Measurements from ENCODE around the gene PIK3R5.
"Not testable (repeated sequence)": the region's sequence is repeated elsewhere in the genome, so short reads cannot be mapped to it uniquely, and the experiment has no call there.

Gene PIK3R5

GRCh38 chr17:8856869-8857575 is 108.5 kb downstream of the PIK3R5 start:
- no peak overlapping the region for H3K9ac ChIP-seq (ENCODE audit: low read length)
- H3K9me3 ChIP-seq (ENCODE audit: control insufficient read depth, low read depth, low read length) = no peaks in the 10 kb centered on the region
- no peaks in the 10 kb centered on the region for H3K27me3 ChIP-seq (ENCODE audit: control insufficient read depth, insufficient read depth, low read length)
- no peak overlapping the region for H3K27ac ChIP-seq (ENCODE audit: low read length)
- H3K36me3 ChIP-seq (ENCODE audit: control insufficient read depth, low read depth, low read length) = no peaks in the 10 kb centered on the region
- peaks cover 10% of the 10 kb centered on the region for H3K4me1 ChIP-seq (ENCODE audit: control insufficient read depth, low read depth, low read length)
- no peak overlapping the region for H3K4me3 ChIP-seq (ENCODE audit: low read length)

GRCh38 chr17:8856205-8856603 is 109.3 kb downstream of the PIK3R5 start:
- H3K9ac ChIP-seq (ENCODE audit: low read length); H3K27ac ChIP-seq (ENCODE audit: low read length); H3K4me3 ChIP-seq (ENCODE audit: low read length): not testable (repeated sequence)

GRCh38 chr17:8855477-8856204 is 109.9 kb downstream of the PIK3R5 start:
- H3K27ac ChIP-seq (ENCODE audit: low read length) = no peak overlapping the region
- H3K4me1 ChIP-seq (ENCODE audit: control insufficient read depth, low read depth, low read length) = peaks cover 10% of the 10 kb centered on the region
- H3K9me3 ChIP-seq (ENCODE audit: control insufficient read depth, low read depth, low read length) = no peaks in the 10 kb centered on the region
- no peak overlapping the region for H3K4me3 ChIP-seq (ENCODE audit: low read length)
- no peak overlapping the region for H3K9ac ChIP-seq (ENCODE audit: low read length)
- no peaks in the 10 kb centered on the region for H3K27me3 ChIP-seq (ENCODE audit: control insufficient read depth, insufficient read depth, low read length)
- no peaks in the 10 kb centered on the region for H3K36me3 ChIP-seq (ENCODE audit: control insufficient read depth, low read depth, low read length)

More at GRCh38 chr17:8856205-8856603, 109.3 kb downstream of the PIK3R5 start:
- not testable (repeated sequence) for H3K27me3 ChIP-seq (ENCODE audit: control insufficient read depth, insufficient read depth, low read length); H3K36me3 ChIP-seq (ENCODE audit: control insufficient read depth, low read depth, low read length); H3K9me3 ChIP-seq (ENCODE audit: control insufficient read depth, low read depth, low read length)
- H3K4me1 ChIP-seq (ENCODE audit: control insufficient read depth, low read depth, low read length) = peaks cover 10% of the 10 kb centered on the region

GRCh38 chr17:8851600-8851999 is 113.9 kb downstream of the PIK3R5 start:
- Histone ChIP-seq H3K4me3 (ENCODE audit: low read length) (no peak overlapping the region), H3K27ac (ENCODE audit: low read length) (no peak overlapping the region)

GRCh38 chr17:8849311-8850041 is 116.0 kb downstream of the PIK3R5 start:
- H3K27me3 ChIP-seq (ENCODE audit: control insufficient read depth, insufficient read depth, low read length) = no peaks in the 10 kb centered on the region
- H3K4me3 ChIP-seq (ENCODE audit: low read length) = no peak overlapping the region
- no peaks in the 10 kb centered on the region for H3K9me3 ChIP-seq (ENCODE audit: control insufficient read depth, low read depth, low read length)
- H3K27ac ChIP-seq (ENCODE audit: low read length) = no peak overlapping the region
- H3K4me1 ChIP-seq (ENCODE audit: control insufficient read depth, low read depth, low read length) = no peaks in the 10 kb centered on the region
- H3K36me3 ChIP-seq (ENCODE audit: control insufficient read depth, low read depth, low read length) = no peaks in the 10 kb centered on the region
- no peak overlapping the region for H3K9ac ChIP-seq (ENCODE audit: low read length)

More at GRCh38 chr17:8851600-8851999, 113.9 kb downstream of the PIK3R5 start:
- H3K36me3 ChIP-seq (ENCODE audit: control insufficient read depth, low read depth, low read length) = no peaks in the 10 kb centered on the region
- H3K27me3 ChIP-seq (ENCODE audit: control insufficient read depth, insufficient read depth, low read length) = no peaks in the 10 kb centered on the region
- H3K9ac ChIP-seq (ENCODE audit: low read length) = no peak overlapping the region
- H3K9me3 ChIP-seq (ENCODE audit: control insufficient read depth, low read depth, low read length) = no peaks in the 10 kb centered on the region
- peaks cover under 1% of the 10 kb centered on the region for H3K4me1 ChIP-seq (ENCODE audit: control insufficient read depth, low read depth, low read length)

GRCh38 chr17:8847891-8848290 is 117.6 kb downstream of the PIK3R5 start:
- no peaks in the 10 kb centered on the region for H3K4me1 ChIP-seq (ENCODE audit: control insufficient read depth, low read depth, low read length)

GRCh38 chr17:8846768-8847211 is 118.7 kb downstream of the PIK3R5 start:
- Histone ChIP-seq H3K27ac (ENCODE audit: low read length) (no peak overlapping the region), H3K4me1 (ENCODE audit: control insufficient read depth, low read depth, low read length) (no peaks in the 10 kb centered on the region), H3K27me3 (ENCODE audit: control insufficient read depth, insufficient read depth, low read length) (no peaks in the 10 kb centered on the region), H3K4me3 (ENCODE audit: low read length) (no peak overlapping the region), H3K36me3 (ENCODE audit: control insufficient read depth, low read depth, low read length) (no peaks in the 10 kb centered on the region), H3K9ac (ENCODE audit: low read length) (no peak overlapping the region), H3K9me3 (ENCODE audit: control insufficient read depth, low read depth, low read length) (no peaks in the 10 kb centered on the region)

More at GRCh38 chr17:8847891-8848290, 117.6 kb downstream of the PIK3R5 start:
- H3K9me3 ChIP-seq (ENCODE audit: control insufficient read depth, low read depth, low read length) = no peaks in the 10 kb centered on the region
- H3K4me3 ChIP-seq (ENCODE audit: low read length) = no peak overlapping the region
- no peaks in the 10 kb centered on the region for H3K27me3 ChIP-seq (ENCODE audit: control insufficient read depth, insufficient read depth, low read length)
- H3K36me3 ChIP-seq (ENCODE audit: control insufficient read depth, low read depth, low read length) = no peaks in the 10 kb centered on the region
- H3K27ac ChIP-seq (ENCODE audit: low read length) = no peak overlapping the region
- no peak overlapping the region for H3K9ac ChIP-seq (ENCODE audit: low read length)

GRCh38 chr17:8844229-8845218 is 121.0 kb downstream of the PIK3R5 start:
- no peak overlapping the region for H3K9ac ChIP-seq (ENCODE audit: low read length)
- no peaks in the 10 kb centered on the region for H3K9me3 ChIP-seq (ENCODE audit: control insufficient read depth, low read depth, low read length)
- H3K27me3 ChIP-seq (ENCODE audit: control insufficient read depth, insufficient read depth, low read length) = no peaks in the 10 kb centered on the region
- no peak overlapping the region for H3K4me3 ChIP-seq (ENCODE audit: low read length)
- no peak overlapping the region for H3K27ac ChIP-seq (ENCODE audit: low read length)
- H3K36me3 ChIP-seq (ENCODE audit: control insufficient read depth, low read depth, low read length) = no peaks in the 10 kb centered on the region
- H3K4me1 ChIP-seq (ENCODE audit: control insufficient read depth, low read depth, low read length) = no peaks in the 10 kb centered on the region

GRCh38 chr17:8843344-8843743 is 122.2 kb downstream of the PIK3R5 start:
- no peaks in the 10 kb centered on the region for H3K27me3 ChIP-seq (ENCODE audit: control insufficient read depth, insufficient read depth, low read length)
- H3K4me3 ChIP-seq (ENCODE audit: low read length) = no peak overlapping the region
- peaks cover under 1% of the 10 kb centered on the region for H3K4me1 ChIP-seq (ENCODE audit: control insufficient read depth, low read depth, low read length)
- H3K36me3 ChIP-seq (ENCODE audit: control insufficient read depth, low read depth, low read length) = no peaks in the 10 kb centered on the region
- no peak overlapping the region for H3K9ac ChIP-seq (ENCODE audit: low read length)
- no peaks in the 10 kb centered on the region for H3K9me3 ChIP-seq (ENCODE audit: control insufficient read depth, low read depth, low read length)
- H3K27ac ChIP-seq (ENCODE audit: low read length) = no peak overlapping the region

- Histone ChIP-seq H3K36me3 (ENCODE audit: control insufficient read depth, low read depth, low read length) (no peaks in the 10 kb centered on the region), H3K27ac (ENCODE audit: low read length) (no peak overlapping the region), H3K27me3 (ENCODE audit: control insufficient read depth, insufficient read depth, low read length) (no peaks in the 10 kb centered on the region), H3K9me3 (ENCODE audit: control insufficient read depth, low read depth, low read length) (no peaks in the 10 kb centered on the region), H3K4me1 (ENCODE audit: control insufficient read depth, low read depth, low read length) (peaks cover 11% of the 10 kb centered on the region), H3K4me3 (ENCODE audit: low read length) (no peak overlapping the region), H3K9ac (ENCODE audit: low read length) (no peak overlapping the region)
Measured at GRCh38 chr17:8841844-8842243, 123.7 kb downstream of the PIK3R5 start.
